Raji (cell line): ENCODE data around the gene DCAF8.

Experiments used
- POLR2A ChIP-seq: IDR thresholded peaks from 2 replicates; pipeline ENCODE4 v1.6.1; 2011; ENCODE audit warnings: low read depth, low read length, control low read depth; ENCODE audit not compliant: insufficient read depth

Gene DCAF8

GRCh38 chr1:160261893-160262794, at the start of gene DCAF8:
Gene DCAF8 (minus strand): TSS chr1:160262549. CDS start chr1:160244008, 18,541 bp downstream.
- TF ChIP-seq POLR2A, result peak; percentile 97

- no peak for TF ChIP-seq POLR2A
These were observed 47.2 kb upstream of the DCAF8 start for GRCh38 chr1:160309571-160309970.

DNA sequence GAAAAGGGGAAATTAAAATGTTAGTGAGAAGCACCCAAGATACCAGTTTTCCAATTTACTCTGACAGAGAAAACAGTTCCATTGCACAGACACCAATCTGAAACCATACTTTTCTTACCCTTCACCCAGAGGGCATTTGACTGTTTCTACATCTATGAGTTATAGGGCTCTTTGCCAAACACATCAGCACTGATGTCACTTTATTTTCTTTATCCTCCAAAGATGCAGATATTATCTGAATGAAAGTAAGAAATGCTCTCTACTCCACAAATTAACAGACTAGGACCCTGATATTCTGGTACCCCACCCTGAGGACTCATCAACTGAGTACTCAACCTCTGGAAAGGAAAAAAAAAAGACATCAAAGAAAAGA, 46.8 kb upstream of the DCAF8 start:
- no peak for TF ChIP-seq POLR2A

DNA sequence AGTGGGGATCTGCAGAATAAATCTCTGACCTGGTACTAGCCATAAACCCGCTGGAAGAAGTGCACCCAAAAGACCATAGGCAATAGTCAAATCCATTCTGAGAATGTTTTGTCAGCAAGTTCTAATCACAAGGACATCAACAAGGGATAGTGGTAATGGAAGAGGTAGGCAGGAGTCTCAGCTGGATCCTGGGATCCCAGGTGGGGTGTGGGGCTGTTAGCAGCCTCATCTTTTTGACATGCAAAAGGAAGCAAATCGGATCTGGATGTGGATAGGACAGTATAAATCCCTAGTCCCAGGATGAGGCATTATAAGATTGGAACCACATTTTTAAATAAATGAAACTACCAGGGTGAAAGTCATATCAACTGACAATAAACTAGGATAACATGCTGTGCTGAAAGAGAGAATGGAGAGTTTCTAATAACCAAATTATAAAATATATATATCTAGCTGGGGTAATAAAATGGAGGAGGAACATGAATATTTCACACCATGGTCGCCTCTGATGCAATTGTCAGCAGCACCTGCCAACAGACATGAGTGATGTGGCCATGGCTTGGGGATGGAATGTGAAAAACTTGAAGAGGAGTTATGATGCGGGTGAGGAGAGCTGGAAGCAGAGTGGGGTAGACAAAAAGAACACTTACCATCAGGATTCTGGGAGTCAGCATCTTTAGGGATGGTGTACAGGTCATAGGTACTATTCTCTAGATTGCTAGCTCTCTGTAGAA, 46.3 kb upstream of the DCAF8 start:
- no peak for TF ChIP-seq POLR2A

DNA sequence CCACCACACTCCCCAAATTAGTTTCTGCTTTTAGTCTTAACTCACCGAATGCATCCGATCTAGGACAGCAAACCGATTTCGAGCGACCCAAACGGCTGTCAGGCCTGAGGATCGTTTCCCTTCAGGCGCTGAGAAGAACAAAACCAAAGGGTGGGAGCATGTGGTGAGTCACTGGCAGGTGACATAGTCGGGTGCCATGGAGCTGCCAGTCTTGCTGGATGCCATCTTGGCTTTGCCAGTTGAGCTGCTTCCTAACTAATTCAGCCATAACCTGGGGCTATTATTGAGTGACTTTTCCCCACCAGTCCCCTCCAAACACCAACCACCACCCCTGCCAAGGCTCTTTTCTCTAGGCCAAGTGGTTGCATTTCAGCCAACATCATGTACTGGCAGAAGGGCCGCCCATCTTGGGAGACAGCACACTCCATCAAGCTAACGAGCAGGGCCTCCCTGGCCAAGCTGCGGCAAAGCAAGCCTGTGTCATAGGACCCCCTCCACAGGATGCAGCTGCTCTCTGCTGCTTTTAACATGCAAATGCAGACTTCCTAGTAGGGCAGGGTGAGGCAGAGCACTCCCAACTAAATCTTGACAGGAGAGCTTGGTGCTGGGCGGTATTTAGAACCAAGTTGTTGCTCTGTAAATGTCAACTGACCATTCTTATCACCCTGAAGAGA, 44.9 kb upstream of the DCAF8 start:
- no peak for TF ChIP-seq POLR2A

GRCh38 chr1:160300173-160300572, 37.8 kb upstream of the DCAF8 start:
- TF ChIP-seq POLR2A, result no peak

GRCh38 chr1:160296036-160296435, 33.7 kb upstream of the DCAF8 start:
- TF ChIP-seq POLR2A, result no peak

DNA sequence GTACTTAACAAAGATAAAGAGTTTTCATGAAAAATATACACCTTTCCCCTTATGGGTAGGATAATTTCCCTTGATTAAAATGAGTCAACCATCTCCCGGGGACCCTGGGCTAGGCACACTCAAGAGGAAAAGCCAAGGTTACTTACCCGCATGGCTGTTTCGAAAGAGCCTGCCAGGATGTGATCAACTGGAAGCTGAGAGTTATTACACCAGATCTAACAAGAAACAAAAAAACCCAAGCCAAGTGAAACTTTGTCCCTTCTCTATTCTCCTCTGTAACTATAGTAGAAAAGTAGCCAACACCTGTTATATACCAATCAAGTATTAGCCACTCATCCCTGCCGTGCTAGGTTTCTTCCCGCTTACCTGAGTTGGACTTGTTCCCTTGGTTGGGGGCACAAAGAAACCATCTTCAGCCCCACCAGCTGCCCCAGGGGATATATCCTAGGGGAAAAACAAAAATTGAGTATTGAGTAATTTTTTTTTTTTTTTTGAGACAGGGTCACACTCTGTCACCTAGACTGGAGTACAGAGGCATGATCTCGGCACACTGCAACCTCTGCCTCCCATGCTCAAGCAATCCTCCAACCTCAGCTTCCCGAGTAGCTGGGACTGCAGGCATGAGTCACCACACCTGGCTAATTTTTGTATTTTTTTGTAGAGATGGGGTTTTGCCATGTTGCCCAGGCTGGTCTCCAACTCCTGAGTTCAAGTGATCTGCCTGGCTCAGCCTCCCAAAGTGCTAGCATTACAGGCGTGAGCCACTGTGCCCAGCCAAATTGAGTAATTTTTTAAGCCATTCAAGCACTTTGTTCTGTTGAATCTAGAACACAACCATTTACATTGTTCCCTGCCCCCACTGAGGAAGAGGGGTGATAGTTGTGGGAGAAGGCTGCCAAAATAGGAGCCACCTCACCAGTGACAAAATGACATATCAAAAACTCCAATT, 30.9 kb upstream of the DCAF8 start:
- TF ChIP-seq POLR2A, result no peak

DNA sequence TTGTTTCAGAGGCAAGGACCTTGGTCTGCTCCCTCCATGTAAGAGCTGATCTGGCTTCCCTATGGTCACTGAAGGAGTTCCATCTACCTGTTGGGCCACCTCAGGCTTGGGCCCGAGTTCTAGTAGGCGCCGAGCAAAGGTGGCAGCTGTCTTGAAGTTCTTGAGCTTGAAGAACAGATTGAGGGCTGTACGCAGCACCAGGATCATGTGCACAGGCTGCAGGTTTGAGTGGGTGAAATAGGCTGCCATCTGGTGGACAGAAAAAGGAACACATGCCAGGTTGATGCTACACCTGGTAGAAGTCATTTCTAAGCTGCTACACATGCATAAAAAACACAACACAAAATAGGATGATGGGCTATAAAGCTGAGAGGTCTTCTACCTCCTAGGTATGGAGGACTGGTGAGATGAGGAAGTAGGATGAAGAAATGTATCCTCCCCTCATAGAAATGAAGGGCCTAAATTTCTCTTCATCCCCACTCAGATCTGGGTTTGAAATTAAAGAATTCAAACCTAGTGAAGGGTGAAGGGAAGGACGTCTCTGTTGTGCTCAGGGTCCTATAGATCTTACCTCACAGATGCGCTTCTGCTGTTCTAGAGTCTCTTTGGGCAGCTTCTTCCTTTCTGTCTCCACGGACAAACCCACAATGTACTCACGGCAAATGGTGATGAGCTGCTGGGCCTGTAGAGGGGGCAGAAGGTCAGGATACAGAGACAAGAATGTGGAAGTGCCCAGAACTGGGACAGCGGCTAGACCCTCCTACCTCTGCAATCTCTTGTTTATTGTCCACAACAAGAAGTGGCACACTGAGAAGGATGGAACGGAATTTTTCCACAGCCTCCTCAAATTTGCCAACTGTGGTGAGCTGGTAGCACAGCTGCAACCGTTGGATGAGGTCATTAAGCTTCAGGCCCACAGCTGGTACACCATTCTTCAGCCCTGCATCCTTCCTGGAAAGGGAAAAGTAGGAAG, 29.2 kb upstream of the DCAF8 start:
- no peak for TF ChIP-seq POLR2A

DNA sequence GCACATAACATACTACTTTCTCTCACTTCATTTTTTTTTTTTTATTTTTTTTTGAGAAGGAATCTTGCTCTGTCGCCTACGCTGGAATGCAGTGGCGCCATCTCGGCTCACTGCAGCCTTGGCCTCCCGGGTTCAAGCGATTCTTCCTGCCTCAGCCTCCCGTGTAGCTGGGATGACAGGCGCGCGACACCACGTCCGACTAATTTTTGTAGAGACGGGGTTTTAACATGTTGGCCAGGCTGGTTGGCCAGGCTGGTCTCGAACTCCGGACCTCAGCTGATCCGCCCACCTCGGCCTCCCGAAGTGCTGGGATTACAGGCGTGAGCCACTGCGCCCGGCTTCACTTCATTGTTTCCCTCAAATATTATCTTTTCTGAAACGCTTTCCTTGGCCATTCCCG, 23.2 kb upstream of the DCAF8 start:
- TF ChIP-seq POLR2A, result no peak

- TF ChIP-seq POLR2A, result peak; percentile 88
These were observed 22.5 kb upstream of the DCAF8 start, which contains the start of gene PEX19 for GRCh38 chr1:160284782-160285344. Gene PEX19 (minus strand): TSS chr1:160285133. CDS start chr1:160285124, 9 bp downstream.

GRCh38 chr1:160284220-160284781, 22.0 kb upstream of the DCAF8 start:
- TF ChIP-seq POLR2A, result no peak

GRCh38 chr1:160282807-160283206, 20.5 kb upstream of the DCAF8 start:
- no peak for TF ChIP-seq POLR2A
